Activated naive CD8-positive, alpha-beta T cell treated with anti-CD3 and anti-CD28 coated beads, Interleukin-2, amount 50 U/mL, for 16 hours (primary cell): ENCODE results near the gene ZNF557.

Experiments
- DNase-seq: peaks from one replicate; pipeline ENCODE4 v3.0.0-alpha.2; 2020; ENCODE audit warnings: low read depth, low spot score

ZNF557 gene

GRCh38 chr19:7125221-7125620 lies 55.7 kb downstream of the ZNF557 start:
- DNase-seq, result no peak

- no peak for DNase-seq
Observed at GRCh38 chr19:7126132-7126531, 56.6 kb downstream of the ZNF557 start.

- no peak for DNase-seq
Observed at GRCh38 chr19:7130043-7130442, 60.5 kb downstream of the ZNF557 start.

GRCh38 chr19:7132054-7132453 lies 62.6 kb downstream of the ZNF557 start:
- no peak for DNase-seq

GRCh38 chr19:7137120-7137519 lies 67.6 kb downstream of the ZNF557 start:
- DNase-seq, result no peak
